Left lung (tissue), 10 donors: ENCODE measurements around the gene GSX2. TPM values are rescaled to one million over a fixed set of nuclear protein-coding genes. Genes with fewer than 3 reads are reported as not detected.

ENCODE experiments used
- ATAC-seq: fragments of 200-7000 bp; cut with Tn5 transposase; one replicate; pipeline ENCODE4 v1.9.1; 2020; ENCODE audit warnings: moderate library complexity
- DNase-seq, 4 donors: peaks; one replicate each; pipeline ENCODE4 v3.0.0-alpha.2; 2013 to 2020
- H3K27ac ChIP-seq, 2 donors: fragments of 200-600 bp; sonication (generic) in 1 of 2; one replicate each; pipeline versions ENCODE4 v1.5.0 to v1.8.0; 2020 to 2021
- H3K27me3 ChIP-seq, 2 donors: fragments of 200-600 bp; sonication (generic) in 1 of 2; one replicate each; pipeline versions ENCODE4 v1.5.0 to v1.8.0; 2020 to 2021
- H3K36me3 ChIP-seq, 2 donors: fragments of 200-600 bp; sonication (generic) in 1 of 2; one replicate each; pipeline versions ENCODE4 v1.5.0 to v1.8.0; 2020 to 2021
- H3K4me1 ChIP-seq, 2 donors: fragments of 200-600 bp; one replicate each; pipeline ENCODE4 v1.8.0; 2021
- H3K4me3 ChIP-seq, 2 donors: fragments of 200-600 bp; sonication (generic) in 1 of 2; one replicate each; pipeline versions ENCODE4 v1.5.0 to v1.8.0; 2020 to 2021; ENCODE audit warnings: mild to moderate bottlenecking in 1 of 2
- H3K9me3 ChIP-seq, 2 donors: fragments of 200-600 bp; sonication (generic) in 1 of 2; one replicate each; pipeline versions ENCODE4 v1.5.0 to v1.8.0; 2020 to 2021
- intact Hi-C, 2 donors: fragments of 100-400 bp; cut with DNase I; formaldehyde crosslinking; loops; one replicate each; pipeline versions ENCODE4 v1.11.2 to v1.14.2; 2022
- polyA plus RNA-seq, 6 donors: library from polyadenylated mRNA; unstranded; fragments of 120-200 nt; gene quantifications; one replicate each; pipeline ENCODE4 v1.2.1, GENCODE V29; 2013; ENCODE audit not compliant: insufficient read length in 6 of 6
- total RNA-seq, 2 donors: library from RNA; stranded (reverse); fragmentation: NEBNext Ultra II Directional; extraction: Animal tissue kit (Norgen Biotek cat#: 25700); gene quantifications; one replicate each; pipeline ENCODE4 v1.2.1, GENCODE V29; 2021
- TF ChIP-seq, protein P1 (sequence below), 2 donors: fragments of 200-600 bp; sonication (generic) in 1 of 2; IDR thresholded peaks; one replicate each; pipeline versions ENCODE4 v1.5.0 to v1.8.0; 2021; ENCODE audit warnings: antibody characterized with exemption in 2 of 2
- donor health status: DM: no; HTN: yes; CAD: no.
- donor health status: DM: no; HTN: no; CAD: no.

GSX2 gene
- total and polyA plus RNA-seq, 8 donors: not detected

DNA sequence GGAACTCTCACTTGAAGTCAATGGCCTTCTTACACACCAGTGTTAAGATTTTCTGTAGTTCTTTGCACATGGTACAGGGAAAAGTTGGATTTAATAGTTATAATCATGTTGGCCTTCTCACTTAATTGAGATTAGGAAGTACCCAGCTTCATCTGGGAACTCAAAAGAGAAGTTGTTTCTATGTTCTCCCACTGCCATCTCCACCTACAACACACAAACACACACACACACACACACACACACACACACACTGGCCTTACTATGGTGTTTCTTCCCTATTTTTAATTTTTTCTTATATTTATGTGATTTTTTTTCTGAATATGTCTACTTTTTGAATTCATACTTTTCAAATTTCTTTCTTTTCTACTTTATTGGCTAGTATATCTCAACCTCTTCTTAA lies 25.6 kb upstream of the GSX2 start:
- intact Hi-C loops: no loop called here

GRCh38 chr4:54076673-54077072 lies 23.3 kb upstream of the GSX2 start:
- Histone ChIP-seq H3K9me3 (no peaks in the 10 kb centered on the region), H3K4me1 (no peaks in the 10 kb centered on the region), H3K36me3 (no peaks in the 10 kb centered on the region), H3K4me3 (no peak overlapping the region), H3K27ac (no peak overlapping the region), H3K27me3 (no peaks in the 10 kb centered on the region)
- intact Hi-C loops: no loop called here
- DNase-seq (no peak), ATAC-seq (no peak)
- TF ChIP-seq, protein P1, sequence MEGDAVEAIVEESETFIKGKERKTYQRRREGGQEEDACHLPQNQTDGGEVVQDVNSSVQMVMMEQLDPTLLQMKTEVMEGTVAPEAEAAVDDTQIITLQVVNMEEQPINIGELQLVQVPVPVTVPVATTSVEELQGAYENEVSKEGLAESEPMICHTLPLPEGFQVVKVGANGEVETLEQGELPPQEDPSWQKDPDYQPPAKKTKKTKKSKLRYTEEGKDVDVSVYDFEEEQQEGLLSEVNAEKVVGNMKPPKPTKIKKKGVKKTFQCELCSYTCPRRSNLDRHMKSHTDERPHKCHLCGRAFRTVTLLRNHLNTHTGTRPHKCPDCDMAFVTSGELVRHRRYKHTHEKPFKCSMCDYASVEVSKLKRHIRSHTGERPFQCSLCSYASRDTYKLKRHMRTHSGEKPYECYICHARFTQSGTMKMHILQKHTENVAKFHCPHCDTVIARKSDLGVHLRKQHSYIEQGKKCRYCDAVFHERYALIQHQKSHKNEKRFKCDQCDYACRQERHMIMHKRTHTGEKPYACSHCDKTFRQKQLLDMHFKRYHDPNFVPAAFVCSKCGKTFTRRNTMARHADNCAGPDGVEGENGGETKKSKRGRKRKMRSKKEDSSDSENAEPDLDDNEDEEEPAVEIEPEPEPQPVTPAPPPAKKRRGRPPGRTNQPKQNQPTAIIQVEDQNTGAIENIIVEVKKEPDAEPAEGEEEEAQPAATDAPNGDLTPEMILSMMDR (IDR thresholded peaks at IDR 0.05): no peak

More for the DNA sequence above, 25.6 kb upstream of the GSX2 start:
- no peaks in the 10 kb centered on the region for H3K36me3 ChIP-seq
- DNase-seq (no peak), ATAC-seq (no peak)
- H3K4me1 ChIP-seq: no peaks in the 10 kb centered on the region
- no peak overlapping the region for H3K27ac ChIP-seq
- TF ChIP-seq, protein P1 (IDR thresholded peaks at IDR 0.05): no peak
- no peaks in the 10 kb centered on the region for H3K9me3 ChIP-seq
- H3K27me3 ChIP-seq: no peaks in the 10 kb centered on the region
- no peak overlapping the region for H3K4me3 ChIP-seq

- Histone ChIP-seq H3K4me1 (no peaks in the 10 kb centered on the region), H3K36me3 (no peaks in the 10 kb centered on the region), H3K27me3 (no peaks in the 10 kb centered on the region), H3K9me3 (no peaks in the 10 kb centered on the region), H3K4me3 (no peak overlapping the region), H3K27ac (no peak overlapping the region)
- TF ChIP-seq, protein P1 (IDR thresholded peaks at IDR 0.05): no peak
- intact Hi-C loops: no loop called here
- ATAC-seq (no peak), DNase-seq (no peak)
Observed at GRCh38 chr4:54077812-54078211, 22.2 kb upstream of the GSX2 start.

DNA sequence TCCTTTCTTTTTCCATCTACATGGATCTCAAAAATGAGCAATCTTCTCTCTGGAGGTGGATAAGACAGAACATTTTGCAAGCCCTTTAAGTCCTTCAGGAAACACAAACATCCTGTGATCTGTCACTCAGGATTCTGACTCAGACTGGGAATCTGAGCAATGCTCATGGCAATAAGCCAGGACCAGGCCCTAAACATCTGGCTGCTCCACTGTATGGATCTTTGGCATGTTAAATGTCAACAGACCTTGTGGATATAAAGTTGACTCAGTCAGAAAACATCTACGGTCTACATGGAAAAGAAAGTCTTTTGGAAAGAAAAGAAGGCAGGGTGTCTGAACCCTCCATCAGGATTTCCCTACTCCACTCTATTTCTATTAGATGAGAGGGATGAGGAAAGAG lies 17.8 kb upstream of the GSX2 start:
- DNase-seq (no peak), ATAC-seq (peak; percentile 36)
- H3K4me3 ChIP-seq: no peak overlapping the region
- no peaks in the 10 kb centered on the region for H3K36me3 ChIP-seq
- H3K4me1 ChIP-seq: no peaks in the 10 kb centered on the region
- H3K9me3 ChIP-seq: no peaks in the 10 kb centered on the region
- TF ChIP-seq, protein P1 (IDR thresholded peaks at IDR 0.05): no peak
- intact Hi-C loops: no loop called here
- H3K27me3 ChIP-seq: no peaks in the 10 kb centered on the region
- H3K27ac ChIP-seq: no peak overlapping the region

DNA sequence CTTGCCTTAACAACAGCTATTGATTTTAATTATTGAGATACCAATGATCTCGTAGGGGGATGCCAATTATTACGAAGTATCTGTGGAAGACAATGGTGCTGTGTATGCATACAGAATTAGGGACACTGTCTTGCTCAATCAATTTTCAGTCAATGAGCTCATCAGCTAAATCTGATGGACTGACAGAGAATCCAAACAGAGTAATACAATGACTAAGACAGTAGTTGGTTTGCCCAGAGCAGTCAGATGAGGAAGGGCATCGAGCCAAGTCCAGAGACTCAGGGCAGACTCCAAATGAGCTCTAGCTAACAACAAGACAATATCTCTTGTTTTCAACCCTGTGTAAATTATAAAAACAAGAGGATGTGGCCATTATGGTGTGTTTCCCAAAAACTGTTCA lies 14.7 kb upstream of the GSX2 start:
- TF ChIP-seq, protein P1 (IDR thresholded peaks at IDR 0.05): no peak
- no peaks in the 10 kb centered on the region for H3K9me3 ChIP-seq
- no peak overlapping the region for H3K4me3 ChIP-seq
- peaks cover 0 to 6% of the 10 kb centered on the region in 2 donors for H3K27me3 ChIP-seq
- DNase-seq: no peak
- no peaks in the 10 kb centered on the region for H3K36me3 ChIP-seq
- no peaks in the 10 kb centered on the region for H3K4me1 ChIP-seq
- no peak for ATAC-seq
- no peak overlapping the region for H3K27ac ChIP-seq
- intact Hi-C loops: no loop called here
